ENCODE results near the gene MAPK8IP3.

The MAPK8IP3 gene

GRCh38 chr16:1740781-1741490, 34.9 kb downstream of the MAPK8IP3 start:
- DNase-seq: no peak

- DNase-seq: no peak
Measured at GRCh38 chr16:1741553-1742165, 35.7 kb downstream of the MAPK8IP3 start.

- DNase-seq: no peak
Measured at GRCh38 chr16:1743376-1744337, 37.7 kb downstream of the MAPK8IP3 start.

GRCh38 chr16:1744338-1744840, 38.4 kb downstream of the MAPK8IP3 start:
- DNase-seq: no peak

GRCh38 chr16:1745181-1745899, 39.3 kb downstream of the MAPK8IP3 start:
- peak; percentile 92 for DNase-seq

GRCh38 chr16:1745900-1746692, 40.1 kb downstream of the MAPK8IP3 start:
- peak; percentile 91 for DNase-seq

GRCh38 chr16:1746693-1747195, 40.7 kb downstream of the MAPK8IP3 start:
- no peak for DNase-seq

GRCh38 chr16:1747934-1748333, 41.9 kb downstream of the MAPK8IP3 start:
- DNase-seq: no peak

- no peak for DNase-seq
Measured at GRCh38 chr16:1749152-1750117, 43.4 kb downstream of the MAPK8IP3 start.

- DNase-seq: no peak
Measured at GRCh38 chr16:1751946-1752345, 46.0 kb downstream of the MAPK8IP3 start.

- DNase-seq: no peak
Measured at GRCh38 chr16:1752853-1753252, 46.9 kb downstream of the MAPK8IP3 start.

GRCh38 chr16:1754204-1754603, 48.2 kb downstream of the MAPK8IP3 start:
- DNase-seq: no peak

GRCh38 chr16:1757714-1758461, 51.9 kb downstream of the MAPK8IP3 start:
- DNase-seq: no peak

GRCh38 chr16:1758923-1759322, 52.9 kb downstream of the MAPK8IP3 start:
- DNase-seq: no peak

GRCh38 chr16:1759511-1759910, 53.5 kb downstream of the MAPK8IP3 start:
- DNase-seq: no peak

GRCh38 chr16:1760911-1761310, 54.9 kb downstream of the MAPK8IP3 start:
- no peak for DNase-seq

- DNase-seq: no peak
Measured at GRCh38 chr16:1761751-1762150, 55.8 kb downstream of the MAPK8IP3 start.

GRCh38 chr16:1762196-1762878, 56.3 kb downstream of the MAPK8IP3 start:
- no peak for DNase-seq
